ENCODE results near the gene HSPA12B.

Gene HSPA12B

DNA sequence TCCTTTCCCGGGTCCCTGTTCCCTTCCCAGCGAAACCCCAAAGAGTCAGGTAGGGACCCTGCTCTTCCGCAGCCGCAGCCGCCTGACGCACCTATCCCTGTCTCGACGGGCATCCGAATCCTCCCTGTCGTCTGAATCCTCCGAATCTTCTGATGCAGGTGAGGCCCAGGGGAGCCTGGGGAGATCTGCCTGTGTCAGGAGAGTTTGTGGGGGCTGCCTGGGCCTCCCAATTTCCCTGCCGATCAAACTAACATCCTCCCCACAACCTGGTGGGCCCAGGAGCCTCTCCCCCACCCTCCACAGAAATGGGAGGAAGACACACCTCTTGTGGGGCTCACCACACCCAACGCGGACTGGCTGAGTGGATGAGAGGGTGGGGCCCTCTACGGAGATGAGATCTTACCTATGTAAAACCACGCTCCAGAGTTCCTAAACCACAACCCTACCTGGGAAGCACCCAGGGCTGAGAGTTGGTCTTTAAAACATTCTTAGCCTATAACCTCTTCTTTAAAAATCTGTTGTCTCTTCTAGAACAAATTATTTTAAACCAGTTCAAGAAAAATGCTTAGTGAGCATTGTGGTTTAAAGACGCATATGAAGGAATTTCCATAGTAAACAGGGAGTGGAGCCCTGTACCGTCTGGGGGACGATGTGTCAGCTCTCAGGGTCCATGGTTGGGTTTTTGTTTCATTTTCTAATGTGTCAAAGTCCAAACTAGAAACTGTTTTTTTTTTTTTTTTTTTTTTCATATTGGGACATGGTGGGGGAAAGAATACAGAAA lies 65.3 kb downstream of the HSPA12B start:
- no peak for TF ChIP-seq BHLHE40 (IDR thresholded peaks at IDR 0.05; ENCODE audit: borderline replicate concordance)
- TF ChIP-seq, protein P1, sequence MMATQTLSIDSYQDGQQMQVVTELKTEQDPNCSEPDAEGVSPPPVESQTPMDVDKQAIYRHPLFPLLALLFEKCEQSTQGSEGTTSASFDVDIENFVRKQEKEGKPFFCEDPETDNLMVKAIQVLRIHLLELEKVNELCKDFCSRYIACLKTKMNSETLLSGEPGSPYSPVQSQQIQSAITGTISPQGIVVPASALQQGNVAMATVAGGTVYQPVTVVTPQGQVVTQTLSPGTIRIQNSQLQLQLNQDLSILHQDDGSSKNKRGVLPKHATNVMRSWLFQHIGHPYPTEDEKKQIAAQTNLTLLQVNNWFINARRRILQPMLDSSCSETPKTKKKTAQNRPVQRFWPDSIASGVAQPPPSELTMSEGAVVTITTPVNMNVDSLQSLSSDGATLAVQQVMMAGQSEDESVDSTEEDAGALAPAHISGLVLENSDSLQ (IDR thresholded peaks at IDR 0.05): no peak
- TF ChIP-seq SP1 (IDR thresholded peaks at IDR 0.05): no peak
- TF ChIP-seq SUZ12 (IDR thresholded peaks at IDR 0.05): no peak
- no peak for TF ChIP-seq L3MBTL2 (conservative IDR thresholded peaks at IDR 0.05)
- TF ChIP-seq ARNT (IDR thresholded peaks at IDR 0.05): no peak
- no peak for TF ChIP-seq CTBP1 (IDR thresholded peaks at IDR 0.05; ENCODE audit: borderline replicate concordance)
- TF ChIP-seq HDGF (IDR thresholded peaks at IDR 0.05; ENCODE audit: borderline replicate concordance): no peak
- no peak for TF ChIP-seq ELF4 (IDR thresholded peaks at IDR 0.05)
- ChIA-PET CTCF (interaction anchor here (0.5 kb wide), 1 partner anchor 744 kb away, joined by 3 read pairs; no protein-coding TSS in a partner anchor), POLR2A (no interaction called here)
- DNase-seq (ENCODE audit: extremely low spot score): no peak

DNA sequence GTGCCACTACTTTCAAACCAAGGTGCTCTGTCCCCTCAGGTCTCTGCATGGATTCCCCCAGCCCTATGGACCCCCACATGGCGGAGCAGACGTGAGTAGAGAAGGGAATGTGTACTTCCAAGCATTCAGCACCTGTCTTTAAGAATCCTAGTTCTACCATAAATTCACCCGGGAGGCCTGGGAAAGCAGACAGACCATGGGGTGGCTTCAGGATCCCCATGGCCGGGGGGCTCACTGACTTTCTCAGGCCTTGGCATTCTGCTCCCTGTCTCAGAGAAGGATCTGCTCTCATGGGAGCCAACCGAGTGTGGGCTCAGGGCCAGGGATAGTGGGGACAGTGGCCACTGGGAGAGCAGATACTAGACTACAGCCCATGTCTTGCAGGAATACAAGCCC lies 65.9 kb downstream of the HSPA12B start:
- ChIA-PET POLR2A (no interaction called here), CTCF (interaction anchor here (0.5 kb wide), 1 partner anchor 745 kb away, joined by 3 read pairs; no protein-coding TSS in a partner anchor)
- DNase-seq (ENCODE audit: extremely low spot score): no peak
- TF ChIP-seq L3MBTL2 (conservative IDR thresholded peaks at IDR 0.05) (no peak), LEF1 (IDR thresholded peaks at IDR 0.05; ENCODE audit: borderline replicate concordance) (no peak), ELF4 (IDR thresholded peaks at IDR 0.05) (no peak), FOXK2 (IDR thresholded peaks at IDR 0.05) (no peak), NFRKB (IDR thresholded peaks at IDR 0.05) (no peak), FOXA1 (IDR thresholded peaks at IDR 0.05) (no peak), SP1 (IDR thresholded peaks at IDR 0.05) (no peak), ZNF384 (IDR thresholded peaks at IDR 0.05) (no peak), SUZ12 (IDR thresholded peaks at IDR 0.05) (no peak), TARDBP (IDR thresholded peaks at IDR 0.05) (no peak), BHLHE40 (IDR thresholded peaks at IDR 0.05; ENCODE audit: borderline replicate concordance) (no peak), ARNT (IDR thresholded peaks at IDR 0.05) (no peak), FOXM1 (IDR thresholded peaks at IDR 0.05; ENCODE audit: borderline replicate concordance) (no peak), HDGF (IDR thresholded peaks at IDR 0.05; ENCODE audit: borderline replicate concordance) (no peak), CTBP1 (IDR thresholded peaks at IDR 0.05; ENCODE audit: borderline replicate concordance) (no peak)
- TF ChIP-seq, protein P1 (IDR thresholded peaks at IDR 0.05): no peak

DNA sequence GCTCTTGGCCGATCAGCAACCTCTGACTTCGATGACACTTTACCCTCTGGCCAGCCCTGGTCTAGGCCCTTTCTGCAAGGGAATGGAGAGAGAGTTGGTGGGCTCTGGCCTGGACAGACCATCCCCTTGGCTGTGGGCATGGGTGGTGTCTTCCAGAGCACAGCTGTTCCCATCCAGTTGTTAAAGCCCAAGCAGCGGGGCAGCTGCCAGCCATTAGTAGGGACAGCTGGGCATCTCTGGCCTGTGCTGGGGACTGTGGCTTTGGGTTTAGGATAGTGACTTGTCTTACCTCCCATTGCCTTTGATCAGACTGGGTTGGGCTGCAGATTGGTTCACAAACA lies 66.4 kb downstream of the HSPA12B start:
- DNase-seq (ENCODE audit: extremely low spot score): no peak
- TF ChIP-seq HDGF (IDR thresholded peaks at IDR 0.05; ENCODE audit: borderline replicate concordance): no peak
- no peak for TF ChIP-seq BHLHE40 (IDR thresholded peaks at IDR 0.05; ENCODE audit: borderline replicate concordance)
- TF ChIP-seq LEF1 (IDR thresholded peaks at IDR 0.05; ENCODE audit: borderline replicate concordance): no peak
- no peak for TF ChIP-seq NFRKB (IDR thresholded peaks at IDR 0.05)
- TF ChIP-seq TARDBP (IDR thresholded peaks at IDR 0.05): no peak
- TF ChIP-seq SP1 (IDR thresholded peaks at IDR 0.05): no peak
- no peak for TF ChIP-seq ZNF384 (IDR thresholded peaks at IDR 0.05)
- TF ChIP-seq L3MBTL2 (conservative IDR thresholded peaks at IDR 0.05): no peak
- TF ChIP-seq, protein P1 (IDR thresholded peaks at IDR 0.05): no peak
- no peak for TF ChIP-seq SUZ12 (IDR thresholded peaks at IDR 0.05)
- TF ChIP-seq ARNT (IDR thresholded peaks at IDR 0.05): no peak
- TF ChIP-seq FOXK2 (IDR thresholded peaks at IDR 0.05): no peak
- ChIA-PET POLR2A (no interaction called here), CTCF (no interaction called here)

DNA sequence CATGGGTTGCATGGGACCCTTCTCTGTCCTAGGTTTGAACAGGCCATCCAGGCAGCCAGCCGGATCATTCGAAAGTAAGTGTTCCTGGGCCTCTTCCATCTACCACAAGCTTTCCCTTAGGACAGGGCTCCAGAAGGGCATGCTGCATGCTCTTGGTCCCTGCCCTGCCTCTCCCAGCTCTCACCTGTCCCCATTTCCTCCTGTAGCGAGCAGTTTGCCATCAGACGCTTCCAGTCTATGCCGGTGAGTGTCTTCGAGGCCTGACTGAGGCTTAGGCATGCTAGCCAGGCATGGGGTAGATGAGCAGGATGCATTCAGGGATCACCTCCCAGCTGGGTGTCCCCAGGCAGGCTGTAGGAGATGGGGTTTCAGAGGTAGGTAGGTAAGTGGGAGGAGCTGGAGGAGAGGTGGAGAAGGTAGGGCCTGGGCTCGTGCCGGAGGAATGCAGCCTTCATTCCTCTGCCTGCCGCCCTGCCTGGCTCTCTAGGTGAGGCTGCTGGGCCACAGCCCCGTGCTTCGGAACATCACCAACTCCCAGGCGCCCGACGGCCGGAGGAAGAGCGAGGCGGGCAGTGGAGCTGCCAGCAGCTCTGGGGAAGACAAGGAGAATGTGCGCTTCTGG lies 67.9 kb downstream of the HSPA12B start:
- ChIA-PET CTCF (interaction anchor here (0.5 to 0.9 kb wide), 3 partner anchors 9 to 20 kb away, joined by 3 to 5 read pairs (median 5); partner anchors contain the start of gene AP5S1), POLR2A (interaction anchor here (0.7 to 1.7 kb wide), 2 partner anchors 14 to 117 kb away, joined by 3 to 7 read pairs; partner anchors contain the start of gene CENPB)
- TF ChIP-seq L3MBTL2 (conservative IDR thresholded peaks at IDR 0.05): no peak
- TF ChIP-seq HDGF (IDR thresholded peaks at IDR 0.05; ENCODE audit: borderline replicate concordance): no peak
- no peak for TF ChIP-seq CTBP1 (IDR thresholded peaks at IDR 0.05; ENCODE audit: borderline replicate concordance)
- no peak for TF ChIP-seq FOXM1 (IDR thresholded peaks at IDR 0.05; ENCODE audit: borderline replicate concordance)
- TF ChIP-seq BHLHE40 (IDR thresholded peaks at IDR 0.05; ENCODE audit: borderline replicate concordance): no peak
- no peak for TF ChIP-seq SUZ12 (IDR thresholded peaks at IDR 0.05)
- TF ChIP-seq NFRKB (IDR thresholded peaks at IDR 0.05): no peak
- no peak for TF ChIP-seq SP1 (IDR thresholded peaks at IDR 0.05)
- TF ChIP-seq FOXK2 (IDR thresholded peaks at IDR 0.05): no peak
- TF ChIP-seq ARNT (IDR thresholded peaks at IDR 0.05): no peak
- TF ChIP-seq, protein P1 (IDR thresholded peaks at IDR 0.05): no peak
- no peak for TF ChIP-seq TARDBP (IDR thresholded peaks at IDR 0.05)
- no peak for TF ChIP-seq ZNF384 (IDR thresholded peaks at IDR 0.05)
- TF ChIP-seq FOXA1 (IDR thresholded peaks at IDR 0.05): no peak
- TF ChIP-seq ELF4 (IDR thresholded peaks at IDR 0.05): no peak
- no peak for TF ChIP-seq LEF1 (IDR thresholded peaks at IDR 0.05; ENCODE audit: borderline replicate concordance)
- no peak for DNase-seq (ENCODE audit: extremely low spot score)

DNA sequence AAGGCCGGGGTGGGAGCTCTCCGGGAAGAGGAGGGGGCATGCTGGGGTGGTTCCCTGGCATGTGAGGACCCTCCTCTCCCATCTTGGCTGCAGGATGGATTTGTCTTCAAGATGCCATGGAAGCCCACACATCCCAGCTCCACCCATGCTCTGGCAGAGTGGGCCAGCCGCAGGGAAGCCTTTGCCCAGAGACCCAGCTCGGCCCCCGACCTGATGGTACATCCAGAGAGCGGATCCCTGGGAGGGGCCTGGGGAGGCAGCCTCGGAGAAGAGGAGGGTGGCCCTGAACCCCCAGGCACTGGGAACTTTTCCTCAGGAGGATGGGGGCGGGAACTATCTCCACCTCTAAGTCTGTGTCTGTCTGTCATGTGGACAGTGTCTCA lies 68.4 kb downstream of the HSPA12B start:
- ChIA-PET CTCF (interaction anchor here (0.5 to 0.8 kb wide), 3 partner anchors 9 to 20 kb away, joined by 3 to 5 read pairs (median 4); partner anchors contain the start of gene AP5S1), POLR2A (interaction anchor here (0.7 to 1.7 kb wide), 2 partner anchors 15 to 116 kb away, joined by 3 to 7 read pairs; partner anchors contain the start of gene CENPB)
- no peak for TF ChIP-seq ARNT (IDR thresholded peaks at IDR 0.05)
- TF ChIP-seq FOXA1 (IDR thresholded peaks at IDR 0.05): no peak
- TF ChIP-seq TARDBP (IDR thresholded peaks at IDR 0.05): no peak
- TF ChIP-seq HDGF (IDR thresholded peaks at IDR 0.05; ENCODE audit: borderline replicate concordance): no peak
- TF ChIP-seq SUZ12 (IDR thresholded peaks at IDR 0.05): no peak
- no peak for TF ChIP-seq L3MBTL2 (conservative IDR thresholded peaks at IDR 0.05)
- no peak for TF ChIP-seq BHLHE40 (IDR thresholded peaks at IDR 0.05; ENCODE audit: borderline replicate concordance)
- TF ChIP-seq, protein P1 (IDR thresholded peaks at IDR 0.05): no peak
- no peak for TF ChIP-seq FOXM1 (IDR thresholded peaks at IDR 0.05; ENCODE audit: borderline replicate concordance)
- TF ChIP-seq SP1 (IDR thresholded peaks at IDR 0.05): no peak
- no peak for DNase-seq (ENCODE audit: extremely low spot score)
